ENCODE measurements around the gene TMEM63C. TPM values are rescaled to one million over a fixed set of nuclear protein-coding genes. Genes with fewer than 3 reads are reported as not detected.
A peak's percentile ranks its signal among the peaks of the same experiment; 100 is the strongest.

TMEM63C gene
- total RNA-seq, 6 donors from 2014 or later = 0.15 to 8.3 (median 0.80) TPM; not detected in 2

DNA sequence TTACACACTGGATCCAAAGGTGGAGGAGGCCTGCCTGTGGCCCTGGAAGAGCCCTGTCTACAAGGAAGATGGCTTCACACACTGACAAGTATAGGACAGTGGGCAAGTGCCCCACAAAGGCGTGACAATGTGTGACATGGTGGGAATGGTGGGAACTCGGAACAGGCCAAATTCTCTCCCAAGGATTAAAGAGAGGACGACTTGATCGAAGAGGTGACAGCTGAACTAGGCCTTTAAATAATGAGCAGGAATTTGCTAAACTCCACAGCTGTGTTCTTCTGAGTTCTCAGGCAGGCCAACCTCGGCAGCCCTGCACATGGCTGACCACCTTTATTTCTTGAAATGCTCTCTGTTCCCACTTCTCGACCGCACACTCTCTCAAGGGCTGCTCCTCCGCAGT lies 115.3 kb downstream of the TMEM63C start:
- WGBS, 2 donors = 86 to 95% methylated on average over 8 of the region's 8 CpGs
- Histone ChIP-seq H3K27ac (no peak overlapping the region), H3K4me1 (no peaks in the 10 kb centered on the region), H3K27me3 (no peaks in the 10 kb centered on the region), H3K36me3 (peaks cover 0 to 72% (median 17%) of the 10 kb centered on the region in 4 donors), H3K4me3 (no peak overlapping the region), H3K9me3 (no peaks in the 10 kb centered on the region)
- DNase-seq = no peak
- TF ChIP-seq CTCF (IDR thresholded peaks at IDR 0.05) (no peak), EP300 (IDR thresholded peaks at IDR 0.05) (no peak), POLR2AphosphoS5 (IDR thresholded peaks at IDR 0.05) (no peak), POLR2A (IDR thresholded peaks at IDR 0.05) (no peak)
- ATAC-seq (ENCODE audit: low FRiP score in 2 of 2) = no peak

DNA sequence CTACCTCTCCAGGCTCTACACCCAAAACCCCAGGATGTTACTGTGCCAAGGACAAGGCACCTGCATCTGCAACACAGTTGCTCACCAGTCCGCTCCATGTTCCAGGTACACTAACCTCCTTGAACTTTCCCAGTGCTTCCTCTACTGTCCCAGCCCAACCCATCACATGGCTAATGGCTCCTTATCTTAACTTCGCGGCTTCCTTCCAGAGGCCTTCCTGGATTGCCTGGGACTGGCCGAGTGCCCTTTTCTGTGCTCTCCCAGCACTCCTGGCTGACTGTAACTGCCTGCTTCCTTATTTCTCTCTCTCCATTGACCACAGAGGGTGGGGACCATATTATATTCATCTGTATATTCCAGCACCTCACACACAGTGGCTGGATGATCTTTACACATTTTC lies 118.2 kb downstream of the TMEM63C start:
- no peak for ATAC-seq (ENCODE audit: low FRiP score in 2 of 2)
- 73 to 78% methylated on average over 4 of the region's 4 CpGs for WGBS, 2 donors
- DNase-seq = no peak

GRCh38 chr14:77301103-77301502 lies 119.5 kb downstream of the TMEM63C start:
- Histone ChIP-seq H3K4me3 (no peak overlapping the region), H3K27ac (no peak overlapping the region), H3K27me3 (no peaks in the 10 kb centered on the region), H3K9me3 (no peaks in the 10 kb centered on the region), H3K36me3 (peaks cover 0 to 66% (median 18%) of the 10 kb centered on the region in 4 donors), H3K4me1 (peaks cover 5 to 15% (median 8%) of the 10 kb centered on the region in 4 donors)
- TF ChIP-seq POLR2AphosphoS5 (IDR thresholded peaks at IDR 0.05) (no peak), POLR2A (IDR thresholded peaks at IDR 0.05) (no peak), EP300 (IDR thresholded peaks at IDR 0.05) (no peak), CTCF (IDR thresholded peaks at IDR 0.05) (peak; percentile 41 to 71 (median 58))
- 58 to 59% methylated on average over 8 to 10 of the region's 10 CpGs for WGBS, 2 donors
- peak in 1 of 2 donors; percentile 71 for ATAC-seq (ENCODE audit: low FRiP score in 2 of 2)
- peak in 1 of 2 donors; percentile 49 for DNase-seq

More for the DNA sequence above, 118.2 kb downstream of the TMEM63C start:
- H3K4me1 ChIP-seq = peaks cover 5 to 15% (median 8%) of the 10 kb centered on the region in 4 donors
- H3K27me3 ChIP-seq = no peaks in the 10 kb centered on the region
- no peaks in the 10 kb centered on the region for H3K9me3 ChIP-seq
- peaks cover 0 to 65% (median 16%) of the 10 kb centered on the region in 4 donors for H3K36me3 ChIP-seq
- no peak overlapping the region for H3K27ac ChIP-seq
- no peak for TF ChIP-seq POLR2AphosphoS5 (IDR thresholded peaks at IDR 0.05)
- TF ChIP-seq CTCF (IDR thresholded peaks at IDR 0.05) = no peak
- TF ChIP-seq EP300 (IDR thresholded peaks at IDR 0.05) = no peak
- no peak for TF ChIP-seq POLR2A (IDR thresholded peaks at IDR 0.05)
- no peak overlapping the region for H3K4me3 ChIP-seq

DNA sequence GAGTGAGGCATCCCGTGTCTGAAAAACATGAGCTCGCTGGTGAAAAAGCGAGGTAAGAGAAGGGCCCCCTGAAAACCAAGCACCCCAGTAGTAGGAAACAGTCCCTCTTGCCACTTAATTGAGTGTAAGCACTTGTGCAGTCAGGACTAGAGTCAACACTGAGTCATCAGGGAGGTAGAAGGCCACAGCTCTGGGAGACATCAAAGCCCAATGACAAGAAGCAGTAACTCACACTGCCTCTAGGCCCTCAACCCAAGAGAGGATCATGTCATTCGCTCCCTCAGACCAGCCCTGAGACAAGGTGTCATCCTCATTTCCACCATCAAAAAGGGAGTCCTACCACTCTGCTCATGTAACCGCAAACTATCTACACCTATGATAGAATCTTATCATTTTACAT lies 121.3 kb downstream of the TMEM63C start:
- TF ChIP-seq POLR2AphosphoS5 (IDR thresholded peaks at IDR 0.05) (no peak), EP300 (IDR thresholded peaks at IDR 0.05) (no peak), POLR2A (IDR thresholded peaks at IDR 0.05) (no peak), CTCF (IDR thresholded peaks at IDR 0.05) (no peak)
- peaks cover 0 to 48% (median 14%) of the 10 kb centered on the region in 4 donors for H3K36me3 ChIP-seq
- no peak overlapping the region for H3K4me3 ChIP-seq
- 85 to 92% methylated on average over 5 of the region's 5 CpGs for WGBS, 2 donors
- ATAC-seq (ENCODE audit: low FRiP score in 2 of 2) = peak in 1 of 2 donors; percentile 43
- H3K27ac ChIP-seq = no peak overlapping the region
- H3K9me3 ChIP-seq = no peaks in the 10 kb centered on the region
- H3K27me3 ChIP-seq = no peaks in the 10 kb centered on the region
- DNase-seq = peak in 1 of 2 donors; percentile 34
- H3K4me1 ChIP-seq = peaks cover 5 to 15% (median 8%) of the 10 kb centered on the region in 4 donors
